ENCODE results near the gene JMJD7.

GRCh38 chr15:41812820-41813375 is 15.0 kb upstream of the JMJD7 start:
- TF ChIP-seq, protein P1, sequence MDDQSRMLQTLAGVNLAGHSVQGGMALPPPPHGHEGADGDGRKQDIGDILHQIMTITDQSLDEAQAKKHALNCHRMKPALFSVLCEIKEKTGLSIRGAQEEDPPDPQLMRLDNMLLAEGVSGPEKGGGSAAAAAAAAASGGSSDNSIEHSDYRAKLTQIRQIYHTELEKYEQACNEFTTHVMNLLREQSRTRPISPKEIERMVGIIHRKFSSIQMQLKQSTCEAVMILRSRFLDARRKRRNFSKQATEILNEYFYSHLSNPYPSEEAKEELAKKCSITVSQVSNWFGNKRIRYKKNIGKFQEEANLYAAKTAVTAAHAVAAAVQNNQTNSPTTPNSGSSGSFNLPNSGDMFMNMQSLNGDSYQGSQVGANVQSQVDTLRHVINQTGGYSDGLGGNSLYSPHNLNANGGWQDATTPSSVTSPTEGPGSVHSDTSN (IDR thresholded peaks at IDR 0.05), result no peak
- TF ChIP-seq JUN (IDR thresholded peaks at IDR 0.05), result no peak
- no peak for TF ChIP-seq JUNB (IDR thresholded peaks at IDR 0.05)
- no peak for TF ChIP-seq MAX (IDR thresholded peaks at IDR 0.05)
- no peak for TF ChIP-seq PHF8 (IDR thresholded peaks at IDR 0.05; ENCODE audit: borderline replicate concordance, low read depth)
- TF ChIP-seq POLR2A (IDR thresholded peaks at IDR 0.05; ENCODE audit: low read length), result no peak
- TF ChIP-seq, protein P2, sequence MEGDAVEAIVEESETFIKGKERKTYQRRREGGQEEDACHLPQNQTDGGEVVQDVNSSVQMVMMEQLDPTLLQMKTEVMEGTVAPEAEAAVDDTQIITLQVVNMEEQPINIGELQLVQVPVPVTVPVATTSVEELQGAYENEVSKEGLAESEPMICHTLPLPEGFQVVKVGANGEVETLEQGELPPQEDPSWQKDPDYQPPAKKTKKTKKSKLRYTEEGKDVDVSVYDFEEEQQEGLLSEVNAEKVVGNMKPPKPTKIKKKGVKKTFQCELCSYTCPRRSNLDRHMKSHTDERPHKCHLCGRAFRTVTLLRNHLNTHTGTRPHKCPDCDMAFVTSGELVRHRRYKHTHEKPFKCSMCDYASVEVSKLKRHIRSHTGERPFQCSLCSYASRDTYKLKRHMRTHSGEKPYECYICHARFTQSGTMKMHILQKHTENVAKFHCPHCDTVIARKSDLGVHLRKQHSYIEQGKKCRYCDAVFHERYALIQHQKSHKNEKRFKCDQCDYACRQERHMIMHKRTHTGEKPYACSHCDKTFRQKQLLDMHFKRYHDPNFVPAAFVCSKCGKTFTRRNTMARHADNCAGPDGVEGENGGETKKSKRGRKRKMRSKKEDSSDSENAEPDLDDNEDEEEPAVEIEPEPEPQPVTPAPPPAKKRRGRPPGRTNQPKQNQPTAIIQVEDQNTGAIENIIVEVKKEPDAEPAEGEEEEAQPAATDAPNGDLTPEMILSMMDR (IDR thresholded peaks at IDR 0.05), result no peak
- TF ChIP-seq CEBPB (IDR thresholded peaks at IDR 0.05), result no peak
